Adrenal gland (tissue), 12 donors: ENCODE results near the gene PWP1. TPM values are rescaled to one million over a fixed set of nuclear protein-coding genes. Genes with fewer than 3 reads are reported as not detected.
"Not testable (repeated sequence)": the region's sequence is repeated elsewhere in the genome, so short reads cannot be mapped to it uniquely, and the experiment has no call there.

Experiments used
- DNase-seq, 7 donors: peaks; one replicate each; pipeline ENCODE4 v3.0.0-alpha.2; 2019 to 2020
- H3K27ac ChIP-seq, 5 donors: fragments of 200-600 bp; sonication (generic) in 4 of 5; 1 replicate in 3 of 5; 2 replicates in 2 of 5; pipeline versions ENCODE4 v1.5.1 to v1.8.0; 2016 to 2020; ENCODE audit warnings: mild to moderate bottlenecking in 1 of 5
- H3K27me3 ChIP-seq: fragments of 200-600 bp; 2 replicates; pipeline ENCODE4 v1.8.0; 2021
- H3K36me3 ChIP-seq, 2 donors: fragments of 200-600 bp; replicated peaks in 1 of 2; 1 replicate in 1 of 2; 2 replicates in 1 of 2; pipeline versions ENCODE4 v1.5.1 to v1.8.0; 2018 to 2022
- H3K4me1 ChIP-seq, 2 donors: fragments of 200-600 bp; replicated peaks in 1 of 2; 1 replicate in 1 of 2; 2 replicates in 1 of 2; pipeline versions ENCODE4 v1.5.1 to v1.8.0; 2018 to 2021
- H3K4me3 ChIP-seq, 4 donors: fragments of 200-600 bp; sonication (generic) in 3 of 4; one replicate each; pipeline ENCODE4 v1.5.1; 2016 to 2018
- H3K9me3 ChIP-seq, 3 donors: fragments of 200-600 bp; sonication (generic) in 1 of 3; replicated peaks in 1 of 3; 1 replicate in 2 of 3; 2 replicates in 1 of 3; pipeline versions ENCODE4 v1.5.1 to v1.8.0; 2016 to 2021
- POLR2A ChIP-seq, 2 donors: fragments of 450-650 bp; IDR thresholded peaks; one replicate each; pipeline ENCODE4 v1.6.1; 2017; ENCODE audit warnings: antibody characterized with exemption in 2 of 2, mild to moderate bottlenecking in 2 of 2, moderate library complexity in 1 of 2
- WGBS, 4 donors: extraction: QIAGEN DNeasy Blood & Tissue Kit in 2 of 4; methylation state at CpG; one replicate each; pipeline versions ENCODE4 v1.1.5 to v1.1.7; 2013 to 2017; 5-methylcytosine and 5-hydroxymethylcytosine counted together
- intact Hi-C, 2 donors: fragments of 100-400 bp; cut with DNase I; formaldehyde crosslinking; loops; one replicate each; pipeline versions ENCODE4 v1.14.1 to v1.15.0; 2022 to 2023
- polyA plus RNA-seq, 3 donors: library from polyadenylated mRNA; stranded (reverse); fragments of 200-250 nt in 2 of 3; fragments of 350-450 nt in 1 of 3; fragmentation: Illumina TruSeq in 1 of 3; extraction: RNeasy Lipid Tissue Mini Kit (QIAGEN cat#74804) in 1 of 3; gene quantifications; one replicate each; pipeline ENCODE4 v1.2.3, GENCODE V29; 2013 to 2014
- total RNA-seq, 9 donors: library from RNA; depleted of rRNA in 4 of 9; stranded (reverse); fragments of >200 nt in 4 of 9; fragments of 120-200 nt in 1 of 9; fragmentation: NEBNext Ultra II Directional in 1 of 9; extraction: Animal tissue kit (Norgen Biotek cat#: 25700) in 1 of 9; gene quantifications; one replicate each; pipeline versions ENCODE4 v1.1.0 to v1.2.4, GENCODE V29; 2013 to 2023
- TF ChIP-seq, protein P1 (sequence below), 6 experiments: fragments of 450-650 bp in 4 of 6; fragments of 200-600 bp in 2 of 6; sonication (generic) in 1 of 6; IDR thresholded peaks; 1 replicate in 5 of 6; 2 replicates in 1 of 6; pipeline versions ENCODE4 v1.5.1 to v1.8.0; 2016 to 2021; ENCODE audit warnings: antibody characterized with exemption in 6 of 6, mild to moderate bottlenecking in 2 of 6, moderate library complexity in 1 of 6
- donor health status: healthy with polysubstance abuse.
- donor health status: Bipolar disorder and iron deficiency.
- donor health status: DM: yes; HTN: yes; CAD: no.
- donor health status: DM: no; HTN: no; CAD: no.
- donor health status: DM: no; HTN: no; CAD: no.
- donor health status: DM: yes; HTN: yes; CAD: no.

Gene PWP1
- total and polyA plus RNA-seq, 12 donors = 15.8 to 87.6 (median 27.0) TPM

DNA sequence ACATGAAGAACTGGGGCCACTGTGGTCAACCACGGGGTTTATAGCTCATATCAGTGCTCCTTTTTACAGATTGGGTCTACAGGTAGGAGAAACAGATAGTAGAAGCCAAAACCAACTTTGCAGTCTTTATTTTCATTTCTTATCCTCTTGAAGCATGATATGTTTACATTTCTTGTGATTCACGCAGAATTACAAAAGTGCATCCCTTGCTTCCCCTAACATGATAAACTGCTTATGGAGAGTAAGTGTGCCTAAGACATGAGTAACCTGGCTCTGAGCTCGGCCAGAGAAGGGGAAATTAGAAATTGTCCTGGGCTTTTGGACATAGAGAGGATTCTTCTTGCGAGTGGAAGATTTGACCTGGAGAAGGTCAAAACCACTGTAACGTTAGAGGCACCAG is 18.4 kb downstream of the PWP1 start:
- no peak for TF ChIP-seq POLR2A (IDR thresholded peaks at IDR 0.05)
- TF ChIP-seq, protein P1, sequence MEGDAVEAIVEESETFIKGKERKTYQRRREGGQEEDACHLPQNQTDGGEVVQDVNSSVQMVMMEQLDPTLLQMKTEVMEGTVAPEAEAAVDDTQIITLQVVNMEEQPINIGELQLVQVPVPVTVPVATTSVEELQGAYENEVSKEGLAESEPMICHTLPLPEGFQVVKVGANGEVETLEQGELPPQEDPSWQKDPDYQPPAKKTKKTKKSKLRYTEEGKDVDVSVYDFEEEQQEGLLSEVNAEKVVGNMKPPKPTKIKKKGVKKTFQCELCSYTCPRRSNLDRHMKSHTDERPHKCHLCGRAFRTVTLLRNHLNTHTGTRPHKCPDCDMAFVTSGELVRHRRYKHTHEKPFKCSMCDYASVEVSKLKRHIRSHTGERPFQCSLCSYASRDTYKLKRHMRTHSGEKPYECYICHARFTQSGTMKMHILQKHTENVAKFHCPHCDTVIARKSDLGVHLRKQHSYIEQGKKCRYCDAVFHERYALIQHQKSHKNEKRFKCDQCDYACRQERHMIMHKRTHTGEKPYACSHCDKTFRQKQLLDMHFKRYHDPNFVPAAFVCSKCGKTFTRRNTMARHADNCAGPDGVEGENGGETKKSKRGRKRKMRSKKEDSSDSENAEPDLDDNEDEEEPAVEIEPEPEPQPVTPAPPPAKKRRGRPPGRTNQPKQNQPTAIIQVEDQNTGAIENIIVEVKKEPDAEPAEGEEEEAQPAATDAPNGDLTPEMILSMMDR (IDR thresholded peaks at IDR 0.05) = no peak
- Histone ChIP-seq H3K4me3 (no peak overlapping the region), H3K9me3 (peaks cover 0 to 9% (median 0%) of the 10 kb centered on the region in 3 donors), H3K4me1 (no peaks in the 10 kb centered on the region), H3K36me3 (peaks cover 0 to 72% of the 10 kb centered on the region in 2 donors), H3K27ac (no peak overlapping the region), H3K27me3 (no peaks in the 10 kb centered on the region)
- DNase-seq = no peak
- 85 to 91% (median 88%) methylated on average over 5 of the region's 5 CpGs for WGBS, 4 donors
- intact Hi-C loops = no loop called here

- H3K9me3 ChIP-seq, H3K4me3 ChIP-seq, H3K27ac ChIP-seq, DNase-seq, H3K4me1 ChIP-seq, intact Hi-C loops, H3K27me3 ChIP-seq: not testable (repeated sequence)
- 92 to 98% (median 96%) methylated on average over 5 of the region's 5 CpGs for WGBS, 4 donors
- peaks cover 0 to 71% of the 10 kb centered on the region in 2 donors for H3K36me3 ChIP-seq
Observed at GRCh38 chr12:107705522-107705921, 19.9 kb downstream of the PWP1 start.

DNA sequence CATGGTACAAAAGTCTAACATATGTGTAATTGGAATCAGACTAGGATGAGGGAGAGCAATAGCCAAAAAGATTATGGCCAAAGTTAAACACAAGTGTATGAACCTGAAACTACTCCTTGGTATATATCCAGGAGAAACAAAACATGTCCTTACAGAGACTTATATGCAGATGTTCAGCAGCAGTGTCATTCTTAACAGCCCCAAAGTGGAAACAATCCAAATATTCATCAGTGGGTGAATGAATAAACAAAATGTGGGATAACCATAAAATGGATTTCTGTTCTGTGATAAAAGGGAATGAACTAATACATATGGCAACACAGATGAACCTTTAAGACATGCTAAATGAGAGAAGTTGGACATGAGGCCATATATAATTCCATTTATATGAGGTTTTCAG is 30.2 kb downstream of the PWP1 start:
- H3K4me3 ChIP-seq = no peak overlapping the region
- intact Hi-C loops = no loop called here
- DNase-seq = no peak
- no peaks in the 10 kb centered on the region for H3K27me3 ChIP-seq
- H3K9me3 ChIP-seq = no peaks in the 10 kb centered on the region
- TF ChIP-seq, protein P1 (IDR thresholded peaks at IDR 0.05) = no peak
- no peak for TF ChIP-seq POLR2A (IDR thresholded peaks at IDR 0.05)
- peaks cover 0 to 34% of the 10 kb centered on the region in 2 donors for H3K36me3 ChIP-seq
- H3K4me1 ChIP-seq = no peaks in the 10 kb centered on the region
- H3K27ac ChIP-seq = no peak overlapping the region

DNA sequence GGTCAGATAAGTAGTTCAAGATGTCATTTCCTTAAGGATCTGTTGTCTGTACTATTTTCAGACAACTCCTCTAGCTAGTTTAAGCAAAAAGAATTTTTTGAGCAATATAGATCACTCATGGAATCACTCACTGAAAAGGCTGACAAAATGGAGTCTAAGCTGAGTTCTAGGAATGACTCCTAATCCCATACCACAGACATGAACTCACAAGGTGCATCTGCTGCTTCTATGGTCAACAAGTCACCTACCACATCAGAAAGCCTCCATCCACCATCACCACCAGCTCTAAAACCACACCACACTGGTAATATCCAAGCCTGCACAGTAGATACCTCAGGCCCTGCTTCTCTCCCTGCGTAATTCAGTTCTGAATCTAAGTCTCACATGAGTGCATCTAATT is 33.0 kb downstream of the PWP1 start:
- H3K27me3 ChIP-seq = no peaks in the 10 kb centered on the region
- H3K36me3 ChIP-seq = peaks cover 0 to 7% of the 10 kb centered on the region in 2 donors
- intact Hi-C loops = no loop called here
- no peak overlapping the region for H3K4me3 ChIP-seq
- H3K4me1 ChIP-seq = no peaks in the 10 kb centered on the region
- WGBS, 4 donors = 97 to 100% (median 99%) methylated on average over 1 of the region's 1 CpG
- DNase-seq = no peak
- H3K27ac ChIP-seq = no peak overlapping the region
- TF ChIP-seq POLR2A (IDR thresholded peaks at IDR 0.05) = no peak
- no peaks in the 10 kb centered on the region for H3K9me3 ChIP-seq

DNA sequence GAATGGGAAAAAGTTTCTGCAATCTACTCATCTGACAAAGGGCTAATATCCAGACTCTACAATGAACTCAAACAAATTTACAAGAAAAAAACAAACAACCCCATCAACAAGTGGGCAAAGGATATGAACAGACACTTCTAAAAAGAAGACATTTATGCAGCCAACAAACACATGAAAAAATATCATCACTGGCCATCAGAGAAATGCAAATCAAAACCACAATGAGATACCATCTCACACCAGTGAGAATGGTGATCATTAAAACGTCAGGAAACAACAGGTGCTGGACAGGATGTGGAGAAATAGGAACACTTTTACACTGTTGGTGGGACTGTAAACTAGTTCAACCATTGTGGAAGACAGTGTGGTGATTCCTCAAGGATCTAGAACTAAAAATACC is 41.7 kb downstream of the PWP1 start:
- 66 to 81% (median 74%) methylated on average over 1 of the region's 1 CpG for WGBS, 4 donors
- H3K4me3 ChIP-seq, H3K9me3 ChIP-seq, H3K36me3 ChIP-seq, H3K4me1 ChIP-seq, H3K27ac ChIP-seq, intact Hi-C loops, H3K27me3 ChIP-seq, DNase-seq: not testable (repeated sequence)

- H3K4me1 ChIP-seq, H3K9me3 ChIP-seq, H3K4me3 ChIP-seq, intact Hi-C loops, H3K36me3 ChIP-seq, DNase-seq, H3K27me3 ChIP-seq, H3K27ac ChIP-seq: not testable (repeated sequence)
- WGBS, 4 donors = no CpG with 5 or more reads among the region's 1 CpG
Observed at GRCh38 chr12:107727742-107728141, 42.1 kb downstream of the PWP1 start.
